GM21390 (cell line): ENCODE data around the gene SHLD1.
"Not testable (repeated sequence)": the region's sequence is repeated elsewhere in the genome, so short reads cannot be mapped to it uniquely, and the experiment has no call there.

Experiments used
- ATAC-seq: cut with Tn5 transposase; IDR thresholded peaks from one replicate; pipeline ENCODE4 v1.9.1; 2021; ENCODE audit not compliant: unreplicated experiment

SHLD1 gene, protein sequence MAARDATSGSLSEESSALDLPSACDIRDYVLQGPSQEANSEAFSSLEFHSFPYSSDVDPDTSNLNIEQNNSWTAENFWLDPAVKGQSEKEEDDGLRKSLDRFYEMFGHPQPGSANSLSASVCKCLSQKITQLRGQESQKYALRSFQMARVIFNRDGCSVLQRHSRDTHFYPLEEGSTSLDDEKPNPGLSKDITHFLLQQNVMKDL

DNA sequence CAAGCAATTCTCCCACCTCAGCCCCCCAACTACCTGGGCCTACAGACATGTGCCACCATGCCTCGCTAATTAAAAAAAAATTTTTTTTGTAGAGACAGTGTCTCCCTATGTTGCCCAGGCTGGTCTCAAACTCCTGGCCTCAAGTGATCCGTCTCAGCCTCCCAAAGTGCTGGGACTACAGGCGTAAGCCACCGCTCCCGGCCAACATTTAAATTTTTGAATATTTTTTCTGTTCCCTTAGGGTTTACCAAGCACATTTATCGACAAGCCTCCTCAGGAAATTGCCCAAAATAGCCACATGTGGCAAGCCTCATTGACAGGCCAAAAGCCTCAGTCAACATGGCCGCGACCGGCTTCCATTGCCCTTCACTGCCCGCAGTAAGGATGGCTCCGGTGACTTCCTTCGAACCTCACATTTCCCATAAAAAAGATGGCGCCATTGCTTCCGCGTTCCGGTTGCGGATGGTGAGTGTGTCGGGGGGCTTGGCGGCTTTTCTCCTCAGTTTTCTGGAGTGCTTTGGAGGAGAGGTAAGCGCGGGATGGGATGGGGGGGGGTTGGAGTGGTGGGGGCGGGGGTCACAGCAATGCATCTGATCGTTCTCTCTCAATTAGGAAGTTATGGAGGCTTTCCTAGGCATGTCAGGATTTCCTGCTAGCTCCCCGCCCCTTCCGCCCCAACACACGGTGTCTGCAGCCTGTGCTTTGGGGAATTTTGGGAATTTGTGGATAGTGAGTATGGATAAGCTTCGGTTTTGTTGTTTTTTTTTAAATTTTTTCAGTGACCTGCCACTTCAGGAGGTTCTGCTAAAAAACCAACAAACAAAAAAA lies at the start of gene SHLD1:
Gene SHLD1, plus strand, starts transcription at position 450 of the 828 bp plus-strand sequence. CDS start 22,465 bp downstream, outside the sequence.
- ATAC-seq: peak; percentile 96

DNA sequence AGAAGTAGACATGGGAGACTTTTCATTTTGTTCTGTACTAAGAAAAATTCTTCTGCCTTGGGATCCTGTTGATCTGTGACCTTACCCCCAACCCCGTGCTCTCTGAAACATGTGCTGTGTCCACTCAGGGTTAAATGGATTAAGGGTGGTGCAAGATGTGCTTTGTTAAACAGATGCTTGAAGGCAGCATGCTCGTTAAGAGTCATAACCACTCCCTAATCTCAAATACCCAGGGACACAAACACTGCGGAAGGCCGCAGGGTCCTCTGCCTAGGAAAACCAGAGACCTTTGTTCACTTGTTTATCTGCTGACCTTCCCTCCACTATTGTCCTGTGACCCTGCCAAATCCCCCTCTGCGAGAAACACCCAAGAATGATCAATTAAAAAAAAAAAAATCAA lies 47.9 kb upstream of the SHLD1 start:
- ATAC-seq: not testable (repeated sequence)

DNA sequence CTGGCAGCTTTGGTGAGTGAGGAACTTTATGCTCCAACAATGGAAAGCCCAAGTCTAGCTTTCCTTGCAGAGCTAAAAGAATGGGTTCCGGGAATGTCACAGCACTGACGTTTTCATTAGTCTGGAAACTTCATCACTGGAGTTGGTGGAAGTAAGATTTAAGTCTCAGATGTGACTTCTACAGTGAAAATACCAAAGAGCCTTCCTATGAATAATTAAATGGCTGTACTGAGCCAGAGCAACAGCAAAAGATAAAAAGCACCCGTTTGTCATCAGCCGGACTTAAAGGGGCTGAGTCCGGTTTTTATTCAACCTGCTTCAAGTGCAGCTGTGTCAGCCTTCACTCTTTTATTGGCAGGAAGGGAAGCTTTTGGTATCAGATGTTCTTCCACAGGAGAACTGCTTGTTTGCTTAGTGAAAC lies 46.5 kb upstream of the SHLD1 start:
- ATAC-seq: no peak

DNA sequence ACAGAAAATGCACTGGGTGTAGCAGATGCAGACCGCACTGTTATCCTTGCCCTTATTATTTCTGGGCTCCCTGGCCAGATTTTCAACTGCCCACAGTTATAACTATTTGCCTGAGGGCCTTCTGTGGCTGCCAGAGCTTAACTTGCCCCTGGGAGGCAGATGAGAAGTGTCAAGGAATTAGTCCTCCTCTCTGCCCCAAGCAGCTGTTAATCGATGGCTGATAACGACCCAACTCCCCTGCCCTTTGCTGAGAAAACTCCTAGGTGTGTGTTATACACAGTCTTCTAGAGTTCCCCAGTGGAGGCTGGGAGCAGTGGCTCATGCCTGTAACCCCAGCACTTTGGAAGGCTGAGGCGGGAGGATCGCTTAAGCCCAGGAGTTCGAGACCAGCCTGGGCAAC lies 44.4 kb upstream of the SHLD1 start:
- no peak for ATAC-seq

DNA sequence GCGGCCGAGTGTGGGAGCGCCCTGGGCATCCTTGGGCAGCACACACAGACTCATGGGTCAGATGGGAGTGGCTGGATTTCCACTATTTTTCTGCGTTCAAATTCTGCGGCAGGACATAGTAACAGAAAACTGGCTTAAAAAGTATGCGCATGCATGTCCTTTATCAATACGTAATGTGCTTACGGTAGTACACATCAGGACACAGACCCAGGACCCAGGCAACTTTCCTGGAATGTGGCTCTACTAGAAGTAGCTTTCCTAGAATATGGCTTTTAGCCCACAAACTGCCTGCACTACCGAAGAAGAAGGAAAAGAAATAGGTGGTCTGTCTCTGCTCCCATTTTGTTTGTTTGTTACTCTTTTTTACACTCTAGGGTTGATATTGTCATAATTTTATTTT lies 43.4 kb upstream of the SHLD1 start:
- ATAC-seq: no peak

DNA sequence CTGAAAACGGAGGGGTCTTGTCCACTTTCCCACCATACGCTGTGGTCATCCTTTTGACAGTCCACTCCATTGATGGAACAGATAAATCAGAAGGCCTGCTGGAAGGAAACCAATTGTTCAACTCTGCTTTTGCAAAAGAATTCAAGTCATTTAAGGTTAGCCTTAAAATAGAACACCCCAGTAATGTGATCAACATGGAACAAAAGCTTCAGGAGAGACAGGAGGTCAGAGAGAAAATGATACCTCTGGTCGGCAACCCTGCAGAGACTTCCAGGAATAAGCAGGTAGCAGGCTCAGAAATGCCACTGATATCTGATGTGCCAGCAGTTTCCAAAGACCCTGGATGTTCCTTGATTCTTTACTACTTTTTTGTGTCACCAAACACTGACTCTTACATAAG lies 39.6 kb upstream of the SHLD1 start:
- no peak for ATAC-seq

DNA sequence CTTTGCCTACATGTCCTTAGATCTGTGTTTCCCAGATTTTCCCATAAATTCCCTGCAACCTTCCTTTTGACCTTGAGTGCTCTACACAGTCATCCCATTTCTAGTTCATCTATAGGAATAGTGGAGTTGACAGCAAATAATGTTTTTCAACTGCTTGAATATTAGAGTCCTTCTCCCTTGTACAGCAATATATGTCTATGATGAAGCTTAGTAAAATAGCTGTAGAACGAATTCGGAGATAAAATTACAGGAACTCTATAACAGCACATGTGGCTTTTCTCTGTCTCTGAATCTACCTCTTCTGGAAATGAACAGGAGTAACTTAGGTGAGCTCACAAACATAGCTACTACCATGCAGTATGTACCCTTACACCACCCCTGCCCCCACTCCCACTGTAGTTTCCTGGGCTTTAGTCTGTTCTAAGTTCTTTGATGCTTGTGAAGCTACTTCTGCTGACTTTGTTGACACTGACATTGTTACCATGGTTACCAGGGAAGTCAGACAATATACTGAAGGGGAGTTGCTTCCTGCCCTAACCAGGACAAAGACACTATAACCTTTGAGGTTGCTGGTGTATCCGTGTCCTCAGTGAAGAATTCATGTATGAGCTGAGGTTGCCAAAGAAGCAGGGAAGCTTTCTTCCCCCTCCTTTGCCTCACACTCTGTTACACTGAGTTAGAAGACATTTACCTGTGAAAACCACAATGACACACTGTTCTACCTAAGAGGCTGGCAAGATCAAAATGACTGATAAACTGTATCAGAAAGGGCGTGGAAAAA lies 35.8 kb upstream of the SHLD1 start:
- no peak for ATAC-seq

DNA sequence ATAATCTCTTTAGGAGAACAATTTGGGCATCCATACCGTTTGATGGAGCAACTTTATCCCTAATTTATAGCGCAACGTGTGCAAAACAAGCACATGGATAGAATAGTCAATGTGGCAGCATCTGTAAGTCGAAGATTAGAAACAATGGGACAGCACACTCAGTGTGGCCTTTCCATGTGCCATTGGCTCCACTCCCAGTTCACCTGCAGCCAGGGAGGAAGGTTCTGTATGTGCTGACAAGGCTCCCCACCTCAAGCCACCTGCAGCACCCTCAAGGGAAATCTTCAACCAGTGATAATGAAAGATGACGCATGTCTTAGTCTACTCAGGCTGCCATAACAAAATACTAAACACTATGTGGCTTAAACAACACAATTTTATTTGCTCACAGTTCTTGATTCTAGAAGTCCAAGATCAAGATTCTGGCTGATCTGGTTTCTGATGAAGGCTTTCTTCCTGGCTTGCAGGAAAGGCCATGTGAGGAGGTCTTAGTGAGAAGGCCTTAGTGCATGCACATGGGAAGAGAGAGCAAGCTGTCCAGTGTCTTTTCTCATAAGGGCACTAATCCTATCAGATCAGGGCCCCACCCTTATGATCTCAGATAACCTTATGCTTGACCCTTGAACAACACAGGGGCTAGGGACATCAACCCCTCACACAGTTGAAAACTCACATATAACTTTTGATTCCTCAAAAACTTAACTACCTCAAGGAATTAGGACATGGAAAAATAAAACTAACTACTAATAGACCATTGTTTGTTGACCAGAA lies 34.9 kb upstream of the SHLD1 start:
- ATAC-seq: no peak

DNA sequence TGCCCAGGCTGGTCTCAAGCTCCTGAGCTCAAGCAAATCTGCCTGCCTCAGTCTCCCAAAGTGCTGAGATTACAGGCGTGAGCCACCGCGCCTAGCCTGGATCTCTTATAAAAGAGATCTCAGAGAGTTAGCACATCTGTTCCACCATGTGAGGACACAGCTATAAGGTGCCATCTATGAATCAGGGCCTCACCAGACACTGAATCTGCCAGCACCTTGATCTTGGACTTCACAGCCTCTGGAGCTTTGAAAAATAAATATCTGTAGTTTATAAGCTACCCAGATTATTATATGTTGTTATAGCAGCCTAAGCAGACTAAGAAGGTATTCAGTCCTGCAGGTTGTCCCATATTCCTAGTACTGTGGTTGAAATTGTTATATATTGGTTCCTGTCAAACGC lies 33.2 kb upstream of the SHLD1 start:
- ATAC-seq: no peak

DNA sequence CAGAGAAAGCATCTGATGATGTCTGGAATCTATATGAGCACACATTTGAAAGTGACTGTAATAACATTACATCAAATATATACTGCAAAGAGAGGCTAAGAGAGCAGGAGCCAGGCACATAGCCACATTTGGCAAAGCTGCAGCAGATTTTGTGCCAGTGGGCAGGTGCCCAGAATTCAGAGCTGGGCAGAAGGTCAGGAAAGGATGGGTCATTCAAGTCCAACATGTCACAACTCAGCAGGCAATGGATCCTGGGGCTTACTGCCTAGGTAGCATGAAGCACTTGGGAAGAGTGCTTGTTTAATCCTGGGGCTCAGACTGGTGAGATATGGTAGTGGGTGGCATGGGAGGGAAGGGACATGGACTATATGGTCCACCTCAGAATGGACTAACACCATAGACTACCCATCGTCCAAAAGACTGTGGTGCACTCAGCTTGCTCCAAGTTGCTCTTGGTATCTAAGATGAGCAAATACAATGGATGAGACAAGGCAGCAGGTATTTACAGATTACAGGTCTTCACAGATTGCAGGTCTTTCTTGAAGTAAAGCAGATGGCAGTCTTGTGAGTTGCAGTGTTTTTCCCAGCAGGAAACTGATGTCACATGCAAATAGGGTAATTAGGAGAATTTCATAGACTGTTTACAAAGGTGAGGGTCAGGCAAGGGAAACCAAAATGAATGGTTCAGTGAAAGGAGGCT lies 31.2 kb upstream of the SHLD1 start:
- no peak for ATAC-seq

DNA sequence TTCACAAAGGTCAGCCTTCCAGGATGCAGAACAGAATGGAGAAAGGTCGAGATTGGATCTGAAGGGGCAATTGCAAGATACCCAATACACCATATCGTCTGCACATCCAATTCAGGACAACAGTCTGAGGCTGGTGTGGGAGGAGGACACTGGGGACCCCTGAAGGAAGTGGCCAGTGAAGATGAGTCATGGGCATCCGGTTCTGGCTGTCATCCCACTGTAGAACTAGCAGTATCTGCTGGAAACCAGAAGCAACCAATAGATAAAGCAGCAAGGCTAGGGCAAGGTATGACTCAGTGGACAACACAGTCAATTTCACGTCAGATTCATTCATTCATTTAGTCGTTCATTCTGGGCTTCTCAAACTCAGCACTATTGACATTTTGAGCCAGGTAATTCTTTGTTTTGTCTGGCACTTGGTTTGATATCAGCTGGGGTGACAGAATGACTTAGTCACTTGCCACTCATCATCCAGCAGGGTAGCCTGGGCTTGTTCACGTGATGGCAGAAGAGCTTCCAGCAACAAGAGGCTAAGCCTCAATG lies 30.3 kb upstream of the SHLD1 start:
- no peak for ATAC-seq

DNA sequence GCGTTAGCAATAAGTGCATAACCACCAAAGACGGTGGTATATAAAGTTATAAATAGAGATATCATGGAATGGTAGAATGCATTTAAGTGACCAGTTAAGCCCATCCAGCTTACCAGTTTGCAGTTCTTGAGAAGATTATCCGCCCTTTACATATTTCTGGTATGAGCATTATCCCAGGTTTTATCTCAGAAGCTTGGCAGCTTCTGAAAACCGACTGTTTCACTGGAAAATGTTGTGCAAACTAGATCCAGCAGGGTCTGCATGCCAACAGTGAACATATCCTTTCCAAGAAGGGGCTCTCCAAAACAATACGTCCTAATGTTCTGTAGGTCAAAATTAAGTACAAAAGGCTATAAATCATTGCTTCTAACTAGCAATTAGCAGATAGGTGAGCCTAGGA lies 29.5 kb upstream of the SHLD1 start:
- no peak for ATAC-seq

DNA sequence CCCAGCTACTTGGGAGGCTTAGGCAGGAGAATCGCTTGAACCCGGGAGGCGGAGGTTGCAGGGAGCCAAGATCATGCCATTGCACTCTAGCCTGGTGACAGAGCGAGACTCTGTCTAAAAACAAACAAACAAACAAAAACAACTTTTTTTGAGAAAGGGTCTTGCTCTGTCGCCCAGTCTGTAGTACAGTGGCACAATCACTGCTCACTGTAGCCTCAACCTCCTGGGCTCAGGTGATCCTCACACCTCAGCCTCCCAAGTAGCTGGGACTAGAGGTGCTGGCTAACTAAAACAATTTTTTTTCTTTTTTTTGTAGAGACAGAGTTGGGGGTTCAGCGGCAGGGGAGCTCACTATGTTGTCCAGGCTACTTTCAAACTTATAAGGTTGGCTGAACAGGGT lies 28.8 kb upstream of the SHLD1 start:
- not testable (repeated sequence) for ATAC-seq

DNA sequence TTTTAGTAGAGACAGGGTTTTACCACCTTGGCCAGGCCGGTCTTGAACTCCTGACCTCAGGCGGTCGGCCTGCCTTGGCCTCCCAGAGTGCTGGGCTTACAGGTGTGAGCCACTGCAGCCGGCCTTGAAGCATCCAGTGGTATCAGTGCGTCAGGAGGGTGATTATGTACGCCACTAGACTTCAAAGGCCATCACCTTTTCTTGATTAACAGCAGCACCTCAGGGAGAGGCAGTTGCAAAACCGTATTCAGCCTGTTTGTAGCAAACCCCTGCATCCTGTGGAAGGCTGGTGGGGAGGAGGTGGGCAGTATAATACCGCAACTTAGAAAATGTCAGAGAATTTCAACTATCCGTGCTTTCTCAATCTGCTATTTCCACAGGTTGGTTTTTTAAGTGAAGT lies 27.3 kb upstream of the SHLD1 start:
- no peak for ATAC-seq

DNA sequence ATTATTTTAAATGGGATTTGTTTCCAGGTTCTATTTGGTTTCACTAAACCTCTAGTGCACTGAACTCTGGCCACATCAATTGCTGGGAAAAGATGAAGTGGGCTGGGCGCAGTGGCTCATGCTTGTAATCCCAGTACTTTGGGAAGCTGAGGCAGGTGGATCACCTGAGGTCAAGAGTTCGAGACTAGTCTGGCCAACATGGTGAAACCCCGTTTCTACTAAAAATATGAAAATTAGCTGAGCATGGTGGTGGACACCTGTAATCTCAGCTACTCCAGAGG lies 25.1 kb upstream of the SHLD1 start:
- ATAC-seq: not testable (repeated sequence)

DNA sequence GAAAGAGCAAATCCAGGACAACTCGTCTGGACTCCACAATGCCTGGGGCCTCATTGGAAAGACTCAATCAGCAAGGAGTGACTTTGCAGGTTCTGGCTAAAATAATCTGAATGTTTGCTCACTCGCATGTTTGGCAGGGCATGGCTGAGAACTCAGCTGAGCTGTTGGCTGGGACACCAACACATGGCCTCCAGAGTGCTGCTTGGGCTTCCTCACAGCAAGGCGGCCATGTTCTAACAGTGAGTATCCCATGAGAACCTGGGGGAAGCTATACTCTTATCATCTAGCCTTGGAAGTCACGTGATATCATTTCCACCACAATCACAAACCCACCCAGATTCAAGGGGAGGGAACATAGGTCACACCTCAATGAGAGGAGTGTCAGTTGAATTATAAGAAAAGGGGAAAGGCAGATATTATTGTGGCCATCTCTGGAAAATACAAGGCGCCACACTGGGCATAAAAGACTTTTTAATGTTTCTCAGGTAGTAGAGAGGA lies 23.1 kb upstream of the SHLD1 start:
- no peak for ATAC-seq

DNA sequence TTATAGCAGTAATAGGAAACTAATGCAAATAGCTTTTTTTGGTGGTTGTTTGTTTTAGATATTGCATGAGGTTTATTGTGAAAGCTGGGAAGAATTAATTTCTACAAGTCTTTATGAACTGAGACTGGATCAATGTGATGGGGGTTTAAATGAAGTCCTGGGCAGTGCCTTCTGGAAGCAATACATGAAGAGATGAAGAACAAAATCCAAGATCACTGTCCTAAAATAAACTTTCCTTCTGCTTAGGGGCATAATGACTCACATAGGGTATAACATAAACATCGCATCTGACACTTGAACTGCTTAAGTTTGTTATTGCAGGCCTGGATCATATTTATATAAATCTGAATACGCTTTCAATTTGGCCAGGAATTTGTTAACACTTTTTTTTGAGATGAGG lies 20.9 kb upstream of the SHLD1 start:
- ATAC-seq: no peak

DNA sequence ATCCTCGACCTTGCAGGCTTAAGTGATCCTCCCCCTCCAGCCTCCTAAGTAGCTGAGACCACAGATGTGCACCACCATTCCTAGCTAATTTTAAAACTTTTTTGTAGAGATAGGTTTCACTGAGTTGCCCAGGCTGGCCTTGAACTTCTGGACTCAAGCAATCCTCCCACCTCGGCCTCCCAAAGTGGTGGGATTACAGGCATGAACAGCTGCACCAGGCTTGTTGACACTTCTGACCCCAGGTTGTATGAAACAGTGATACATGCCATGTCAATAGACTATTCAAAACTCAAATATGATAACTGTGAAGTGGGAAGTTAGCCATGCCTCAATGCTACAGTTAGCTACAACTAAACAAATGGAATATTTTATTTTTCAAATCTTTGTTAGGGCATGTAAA lies 20.1 kb upstream of the SHLD1 start:
- no peak for ATAC-seq

DNA sequence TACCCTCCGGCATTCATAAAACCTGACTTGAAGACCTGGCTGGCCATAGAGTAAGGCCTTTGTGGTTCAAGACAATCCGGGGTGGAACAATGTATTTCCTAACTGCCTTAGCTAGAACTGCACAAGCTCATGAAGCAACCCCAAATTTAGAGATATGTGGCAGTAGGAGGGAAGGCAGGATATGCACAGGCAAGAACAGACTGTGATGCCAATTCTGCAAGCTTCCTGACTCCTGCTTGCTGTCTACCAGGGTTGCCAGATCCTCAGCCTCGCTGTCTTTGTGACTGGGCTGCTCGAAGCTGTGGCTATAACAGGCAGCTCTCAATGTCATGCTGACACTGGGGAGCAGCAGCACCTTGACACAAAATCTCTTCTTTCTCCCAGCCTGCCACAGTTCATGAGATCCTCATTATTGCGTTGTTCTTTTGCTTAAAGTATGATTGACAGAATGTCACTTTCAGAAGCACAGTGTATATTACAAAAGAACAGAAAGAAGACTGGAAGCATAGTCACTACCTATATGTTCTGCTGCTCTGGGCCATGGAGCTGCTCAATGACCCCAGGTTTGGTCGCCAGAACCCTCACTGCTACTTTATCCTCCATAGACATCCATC lies 18.3 kb upstream of the SHLD1 start:
- ATAC-seq: no peak

DNA sequence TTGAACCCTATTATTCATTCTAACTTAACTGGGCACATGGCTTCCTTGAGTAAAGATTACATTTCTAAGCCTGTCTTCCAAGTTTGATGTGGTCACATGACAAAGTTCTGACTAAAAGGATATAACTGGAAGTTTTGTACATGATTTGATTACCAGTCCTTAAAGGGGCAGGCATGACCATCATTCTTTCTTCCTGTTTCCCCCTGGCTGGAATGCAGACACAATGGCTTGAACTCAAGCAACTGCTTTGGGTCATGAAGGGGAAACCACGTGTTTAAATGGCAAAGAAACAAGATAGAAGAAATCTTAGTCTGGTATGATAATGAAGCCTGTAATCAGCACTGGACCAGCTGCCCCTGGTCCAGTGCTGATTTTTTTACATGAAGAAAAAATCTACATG lies 15.6 kb upstream of the SHLD1 start:
- ATAC-seq: no peak
